ENCODE results near the gene SAMD11.

The SAMD11 gene

DNA sequence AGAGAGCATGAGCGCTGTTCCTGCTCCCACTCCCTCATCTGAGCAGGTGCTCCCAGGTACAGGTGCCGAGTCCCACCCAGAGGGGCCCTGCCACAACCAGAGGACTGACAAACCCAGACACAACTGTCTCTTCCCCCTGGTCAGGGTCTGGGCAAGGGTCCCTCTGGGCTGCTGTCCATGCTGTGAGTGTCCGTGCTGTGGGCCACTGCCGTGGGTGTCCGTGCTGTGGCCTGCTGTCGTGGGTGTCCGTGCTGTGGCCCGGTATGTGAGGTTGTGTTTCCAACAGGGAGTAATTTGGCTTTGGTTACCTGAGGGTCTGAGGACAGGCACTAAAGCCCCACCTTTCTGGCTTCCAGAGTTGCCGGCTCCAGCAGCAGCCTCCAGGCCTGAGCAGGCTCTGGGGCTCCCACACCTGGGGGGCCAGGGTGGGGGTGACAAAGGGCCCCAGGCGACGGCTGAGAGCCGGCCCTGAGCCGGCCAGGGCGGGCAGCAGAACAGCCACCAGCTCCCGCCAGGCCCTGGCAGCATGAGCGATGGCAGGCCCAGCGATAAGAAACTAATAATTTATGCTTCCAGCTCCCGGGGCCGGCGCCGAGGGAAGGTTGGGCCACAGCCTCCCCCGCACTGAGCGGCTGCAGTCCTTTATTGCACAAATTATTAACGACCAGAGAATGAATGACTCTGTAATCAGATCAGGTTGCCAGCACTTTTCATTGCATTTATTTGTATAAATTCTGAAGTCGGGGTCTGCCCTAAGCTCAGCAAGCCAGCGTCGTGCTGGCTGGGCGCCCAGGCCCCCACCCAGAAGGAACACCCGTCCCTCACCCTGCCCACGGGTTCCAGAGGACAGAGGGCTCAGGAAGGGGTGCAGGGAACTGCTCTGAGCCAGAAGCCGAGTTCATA, 7.3 kb upstream of the SAMD11 start:
- no peak for TF ChIP-seq JUND (IDR thresholded peaks at IDR 0.05; ENCODE audit: low read depth)
- DNase-seq (ENCODE audit: low read depth in 1 of 2, low spot score in 1 of 2) = no peak
- in situ Hi-C loops (cut with HindIII; ENCODE audit: low pct_unique_long_range_greater_than_20kb, low sequenced_read_pairs) = no loop called here

DNA sequence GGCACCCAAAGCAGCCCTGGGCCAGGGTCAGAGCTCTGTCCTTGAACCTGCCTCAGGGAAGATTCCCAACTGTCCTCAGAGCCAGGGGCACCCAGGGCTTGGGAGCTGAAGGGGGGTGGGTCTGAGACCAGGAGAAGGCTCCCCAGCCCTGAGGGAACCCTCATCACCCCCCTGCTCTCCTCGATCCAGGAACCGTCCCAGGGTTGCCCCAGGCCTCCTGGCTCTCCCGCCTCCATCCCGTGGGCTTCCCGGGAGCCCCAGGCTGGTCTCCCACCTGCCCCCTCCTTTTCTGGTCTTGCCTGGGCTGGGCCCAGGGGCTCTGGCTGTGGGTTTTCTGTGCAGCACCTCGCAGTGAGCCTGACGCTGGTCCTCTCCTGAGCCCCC, 6.7 kb upstream of the SAMD11 start:
- in situ Hi-C loops (cut with HindIII; ENCODE audit: low pct_unique_long_range_greater_than_20kb, low sequenced_read_pairs) = no loop called here
- no peak for TF ChIP-seq JUND (IDR thresholded peaks at IDR 0.05; ENCODE audit: low read depth)
- DNase-seq (ENCODE audit: low read depth in 1 of 2, low spot score in 1 of 2) = no peak

DNA sequence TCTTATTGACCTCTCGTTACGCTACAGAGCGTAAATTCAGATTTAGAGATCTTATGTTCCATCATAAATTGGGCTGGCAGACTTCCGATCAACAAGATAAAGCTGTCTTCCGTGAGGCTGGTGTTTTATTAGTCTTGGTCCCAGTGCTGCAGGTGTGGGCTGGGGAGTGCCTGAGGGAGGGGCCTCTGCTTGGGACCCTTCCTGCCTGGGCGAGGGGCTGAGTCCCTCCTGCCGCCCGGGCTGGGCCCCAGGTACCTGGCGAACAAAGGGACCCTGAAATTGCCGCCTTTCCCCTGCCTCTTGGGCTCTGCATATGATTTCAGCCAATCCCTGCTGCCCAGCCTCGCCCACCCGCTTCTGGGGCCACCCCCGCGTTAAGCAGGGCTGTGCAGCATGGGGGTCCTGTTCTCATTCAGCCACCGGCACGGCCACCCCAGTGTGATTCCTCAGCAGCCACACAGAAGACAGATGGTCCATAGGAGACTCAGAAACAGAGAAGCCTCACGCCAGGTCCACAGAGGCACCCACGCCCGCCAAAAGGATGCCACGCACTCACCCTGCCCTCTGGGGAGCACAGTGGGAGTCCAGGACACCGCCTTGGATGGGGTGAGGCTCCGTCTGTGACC, 6.1 kb upstream of the SAMD11 start:
- no peak for TF ChIP-seq JUND (IDR thresholded peaks at IDR 0.05; ENCODE audit: low read depth)
- DNase-seq (ENCODE audit: low read depth in 1 of 2, low spot score in 1 of 2) = no peak
- in situ Hi-C loops (cut with HindIII; ENCODE audit: low pct_unique_long_range_greater_than_20kb, low sequenced_read_pairs) = no loop called here

DNA sequence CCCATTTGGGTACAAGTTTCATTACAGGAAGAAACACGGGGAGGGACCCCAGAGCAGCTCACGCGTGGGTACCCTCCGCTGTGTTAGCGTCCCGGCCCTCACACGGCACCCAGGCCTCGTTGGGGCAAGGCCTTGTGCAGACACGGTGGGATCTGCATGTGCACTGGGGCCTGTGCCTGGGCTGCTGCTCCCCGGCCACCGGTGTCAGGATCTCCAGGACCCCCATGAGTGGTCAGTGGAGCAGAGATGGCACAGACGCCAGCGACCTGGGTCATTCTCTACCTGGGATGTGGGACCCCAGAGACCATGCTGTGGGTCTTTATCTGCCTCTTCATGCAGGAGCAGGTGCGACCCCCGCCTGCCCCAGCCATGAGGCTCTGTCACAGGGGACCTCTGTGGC, 5.4 kb upstream of the SAMD11 start:
- TF ChIP-seq JUND (IDR thresholded peaks at IDR 0.05; ENCODE audit: low read depth) = no peak

DNA sequence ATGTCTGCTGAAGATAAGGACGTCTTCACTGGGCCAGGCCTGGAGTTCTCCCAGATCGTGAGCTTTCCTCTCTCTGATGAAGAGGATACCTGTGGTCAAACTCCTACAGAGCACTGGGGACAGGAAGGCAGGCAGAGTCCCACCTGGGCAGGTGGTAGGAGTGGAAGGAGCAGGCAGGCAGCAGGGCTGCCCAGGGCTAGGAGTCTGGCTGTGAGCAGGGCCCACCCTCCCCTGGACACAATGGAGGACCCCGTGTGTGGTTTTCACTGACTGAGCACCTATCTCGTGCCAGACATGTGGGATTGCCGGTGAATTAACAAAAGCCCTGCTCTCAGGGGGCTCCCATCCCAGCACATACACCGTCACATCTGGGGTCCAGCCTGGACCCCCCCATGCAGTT, 4.9 kb upstream of the SAMD11 start:
- no peak for TF ChIP-seq JUND (IDR thresholded peaks at IDR 0.05; ENCODE audit: low read depth)
- no peak for DNase-seq (ENCODE audit: low read depth in 1 of 2, low spot score in 1 of 2)
- in situ Hi-C loops (cut with HindIII; ENCODE audit: low pct_unique_long_range_greater_than_20kb, low sequenced_read_pairs) = no loop called here

More for the DNA sequence above, 5.4 kb upstream of the SAMD11 start:
- DNase-seq (ENCODE audit: low read depth in 1 of 2, low spot score in 1 of 2) = no peak
- in situ Hi-C loops (cut with HindIII; ENCODE audit: low pct_unique_long_range_greater_than_20kb, low sequenced_read_pairs) = no loop called here

DNA sequence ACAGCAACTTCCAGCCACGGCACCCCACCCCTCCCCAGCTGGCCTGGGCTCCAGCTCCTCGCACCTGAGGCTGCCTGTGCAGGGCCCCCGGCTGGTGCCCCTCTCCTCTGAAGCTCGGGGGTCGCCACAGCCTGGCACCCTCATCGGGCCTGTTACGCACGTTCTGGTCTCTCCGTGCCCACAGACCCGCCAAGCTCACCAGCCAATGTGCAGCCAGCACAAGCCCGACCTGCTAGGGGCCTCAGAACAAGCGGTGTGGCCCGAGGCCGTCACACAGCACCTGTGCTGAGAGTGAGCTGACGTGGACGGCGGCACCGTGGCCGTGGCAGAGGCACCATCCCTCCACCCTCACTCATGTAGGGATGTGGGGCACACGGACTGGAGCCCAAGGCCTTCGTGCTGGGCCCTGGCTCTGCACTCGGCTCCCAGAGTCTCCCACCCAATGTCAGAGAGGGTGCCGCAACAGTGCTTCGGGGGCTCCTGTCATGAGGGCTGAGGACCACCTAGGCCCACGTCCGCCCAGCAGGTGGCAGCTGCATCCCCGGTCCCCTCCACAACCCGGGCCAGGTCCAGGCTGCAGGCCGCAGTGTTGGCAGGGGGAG, 4.4 kb upstream of the SAMD11 start:
- in situ Hi-C loops (cut with HindIII; ENCODE audit: low pct_unique_long_range_greater_than_20kb, low sequenced_read_pairs) = no loop called here
- no peak for TF ChIP-seq JUND (IDR thresholded peaks at IDR 0.05; ENCODE audit: low read depth)
- no peak for DNase-seq (ENCODE audit: low read depth in 1 of 2, low spot score in 1 of 2)

DNA sequence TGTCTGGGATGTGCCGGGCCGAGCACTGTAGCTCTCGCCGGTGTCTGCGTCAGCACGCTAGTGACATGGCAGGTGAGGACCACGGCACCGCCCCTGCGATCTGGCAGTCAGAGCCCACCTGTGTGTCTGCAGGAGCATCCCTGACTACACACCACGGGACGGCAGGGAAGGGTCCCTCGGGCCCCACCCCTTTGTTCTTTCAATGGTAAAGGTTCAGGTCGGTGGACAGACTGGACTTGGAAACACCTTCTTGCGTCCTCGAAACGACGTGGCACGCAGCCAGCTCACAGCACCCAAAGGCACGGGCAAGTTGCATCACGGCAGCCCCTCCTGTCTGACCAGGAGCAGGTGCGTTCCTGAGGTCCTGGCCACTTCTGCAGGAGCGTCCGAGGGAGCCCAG, 3.7 kb upstream of the SAMD11 start:
- peak in 1 of 2 experiments; percentile 57 for DNase-seq (ENCODE audit: low read depth in 1 of 2, low spot score in 1 of 2)
- in situ Hi-C loops (cut with HindIII; ENCODE audit: low pct_unique_long_range_greater_than_20kb, low sequenced_read_pairs) = no loop called here

DNA sequence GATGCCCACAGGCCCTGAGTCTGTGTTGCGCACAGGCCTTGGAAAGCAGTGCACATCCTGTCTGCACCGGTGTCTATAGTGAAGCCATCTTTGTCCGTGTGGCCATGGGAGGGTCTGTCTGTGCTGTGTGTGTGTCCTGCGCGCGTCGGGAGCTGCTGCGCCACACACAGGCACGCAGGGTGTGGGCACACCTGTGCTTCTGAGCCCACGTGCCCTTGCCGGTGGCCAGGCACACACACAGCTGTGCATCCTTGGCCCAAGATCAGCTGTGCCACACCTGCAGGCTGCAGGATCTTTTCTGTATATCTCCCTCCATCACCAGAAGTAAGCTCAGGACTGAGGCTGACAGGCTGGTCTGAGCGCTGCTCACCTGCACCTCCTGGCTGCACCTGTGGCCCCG, 3.2 kb upstream of the SAMD11 start:
- TF ChIP-seq JUND (IDR thresholded peaks at IDR 0.05; ENCODE audit: low read depth) = no peak
- in situ Hi-C loops (cut with HindIII; ENCODE audit: low pct_unique_long_range_greater_than_20kb, low sequenced_read_pairs) = no loop called here
- no peak for DNase-seq (ENCODE audit: low read depth in 1 of 2, low spot score in 1 of 2)

More for the DNA sequence above, 3.7 kb upstream of the SAMD11 start:
- TF ChIP-seq JUND (IDR thresholded peaks at IDR 0.05; ENCODE audit: low read depth) = no peak

DNA sequence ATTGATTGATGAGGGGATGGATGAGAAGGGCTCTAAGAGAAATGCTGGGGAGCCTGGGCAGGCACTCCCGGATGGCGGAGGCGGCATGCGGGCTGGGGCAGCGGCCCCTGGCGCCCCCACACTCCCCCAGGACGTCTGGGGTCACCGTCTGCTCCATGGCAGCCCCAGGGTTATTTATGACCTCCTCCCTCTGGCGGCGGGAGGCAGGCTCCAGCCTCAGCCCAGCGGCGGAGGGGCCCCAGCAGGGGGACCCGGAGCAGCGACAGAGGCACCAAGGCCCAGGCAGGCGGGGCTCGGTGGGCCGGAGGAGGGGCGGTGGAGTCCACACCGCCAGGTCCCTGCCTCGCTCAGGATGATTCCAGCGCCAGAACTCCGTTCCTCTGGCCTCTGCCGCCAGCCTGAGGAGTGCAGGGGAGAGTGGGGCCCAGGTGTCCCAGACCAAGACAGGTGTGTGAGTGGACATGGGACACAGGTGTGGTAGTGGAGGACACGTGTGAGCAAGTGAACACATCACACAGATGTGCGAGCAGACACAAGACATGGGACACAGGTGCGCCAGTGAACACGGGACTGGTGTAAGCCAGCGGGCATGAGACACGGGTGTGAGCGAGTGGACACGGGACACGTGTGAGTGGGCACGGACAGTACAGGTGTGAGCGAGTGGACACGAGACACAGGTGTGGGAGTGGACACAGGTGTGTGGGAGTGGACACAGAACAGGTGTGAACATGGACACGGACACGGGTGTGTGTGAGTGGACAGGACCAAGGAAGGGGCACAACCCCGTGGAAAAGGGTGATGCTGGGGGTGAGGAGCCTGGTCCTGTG, 2.5 kb upstream of the SAMD11 start:
- in situ Hi-C loops (cut with HindIII; ENCODE audit: low pct_unique_long_range_greater_than_20kb, low sequenced_read_pairs) = no loop called here
- TF ChIP-seq JUND (IDR thresholded peaks at IDR 0.05; ENCODE audit: low read depth) = no peak
- peak; percentile 63 to 74 for DNase-seq (ENCODE audit: low read depth in 1 of 2, low spot score in 1 of 2)

DNA sequence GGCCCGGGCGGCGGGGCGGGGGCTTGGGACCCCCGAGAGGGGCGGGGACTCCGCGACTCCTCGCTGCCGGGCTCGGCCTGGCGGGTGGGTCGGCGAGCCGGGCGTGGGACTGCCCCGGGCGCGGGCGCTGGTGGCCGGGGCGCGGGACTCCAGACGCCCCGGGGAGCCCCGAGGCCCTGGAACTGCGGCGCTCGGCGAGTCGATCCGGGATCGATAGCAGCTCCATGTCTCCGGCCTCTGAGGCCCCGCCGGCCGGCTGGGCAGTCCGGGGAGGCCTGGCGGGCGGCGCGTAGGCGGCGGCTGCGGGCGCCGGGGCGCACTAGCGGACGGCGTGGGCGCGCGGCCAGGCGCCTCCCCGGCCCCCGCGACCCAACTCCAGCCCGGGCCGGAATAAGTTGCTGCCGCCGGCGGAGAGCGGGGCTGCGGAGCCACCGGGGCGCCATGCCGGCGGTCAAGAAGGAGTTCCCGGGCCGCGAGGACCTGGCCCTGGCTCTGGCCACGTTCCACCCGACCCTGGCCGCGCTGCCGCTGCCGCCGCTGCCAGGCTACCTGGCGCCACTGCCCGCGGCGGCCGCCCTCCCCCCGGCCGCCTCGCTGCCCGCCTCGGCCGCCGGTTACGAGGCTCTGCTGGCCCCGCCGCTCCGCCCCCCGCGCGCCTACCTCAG, 400 bp downstream of the SAMD11 start:
- DNase-seq (ENCODE audit: low read depth in 1 of 2, low spot score in 1 of 2) = no peak
- TF ChIP-seq JUND (IDR thresholded peaks at IDR 0.05; ENCODE audit: low read depth) = no peak
- in situ Hi-C loops (cut with HindIII; ENCODE audit: low pct_unique_long_range_greater_than_20kb, low sequenced_read_pairs) = no loop called here

DNA sequence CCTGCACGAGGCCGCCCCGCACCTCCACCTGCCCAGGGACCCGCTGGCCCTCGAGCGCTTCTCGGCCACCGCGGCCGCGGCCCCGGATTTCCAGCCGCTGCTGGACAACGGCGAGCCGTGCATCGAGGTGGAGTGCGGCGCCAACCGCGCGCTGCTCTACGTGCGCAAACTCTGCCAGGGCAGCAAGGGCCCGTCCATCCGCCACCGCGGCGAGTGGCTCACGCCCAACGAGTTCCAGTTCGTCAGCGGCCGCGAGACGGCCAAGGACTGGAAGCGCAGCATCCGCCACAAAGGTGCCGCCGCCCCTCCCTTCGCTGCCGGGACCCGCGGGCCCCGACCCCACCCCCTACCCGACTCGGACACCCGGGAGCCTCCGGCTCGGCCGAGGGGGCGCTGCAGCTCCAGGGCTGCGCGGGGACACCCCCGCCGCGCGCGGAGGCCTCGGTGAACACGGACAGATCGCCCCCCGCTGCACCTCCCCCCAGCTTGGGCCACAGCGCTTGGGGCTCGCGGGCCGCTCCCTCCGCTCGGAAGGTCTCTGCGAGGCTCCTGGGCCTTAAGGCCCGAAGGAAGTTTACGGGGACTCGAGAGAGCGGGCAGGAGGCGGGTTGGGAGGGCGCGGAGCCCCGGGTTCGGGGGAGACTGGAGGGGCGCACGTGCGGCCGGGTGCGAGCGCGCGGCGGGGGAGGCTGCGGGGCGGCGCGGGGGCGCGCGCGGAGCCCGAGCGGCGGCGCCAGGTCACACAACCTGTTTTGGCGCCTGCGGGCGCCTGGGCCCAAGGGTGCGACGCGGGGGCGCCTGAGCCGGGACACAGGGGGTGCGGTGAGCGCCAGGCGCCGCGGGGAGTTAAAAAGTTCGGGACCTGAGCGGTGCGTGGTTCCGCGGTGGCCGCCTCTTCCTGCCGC, 1.2 kb downstream of the SAMD11 start:
- no peak for TF ChIP-seq JUND (IDR thresholded peaks at IDR 0.05; ENCODE audit: low read depth)
- peak in 1 of 2 experiments; percentile 66 for DNase-seq (ENCODE audit: low read depth in 1 of 2, low spot score in 1 of 2)
- in situ Hi-C loops (cut with HindIII; ENCODE audit: low pct_unique_long_range_greater_than_20kb, low sequenced_read_pairs) = no loop called here
